GM19099 (cell line): Measurements from ENCODE around the gene PGGHG.

Experiments
- POLR2A ChIP-seq: IDR thresholded peaks from 3 replicates; pipeline ENCODE4 v1.6.1; 2011; ENCODE audit warnings: low read depth; ENCODE audit not compliant: insufficient read length; ENCODE audit errors: extremely low read depth

PGGHG gene

DNA sequence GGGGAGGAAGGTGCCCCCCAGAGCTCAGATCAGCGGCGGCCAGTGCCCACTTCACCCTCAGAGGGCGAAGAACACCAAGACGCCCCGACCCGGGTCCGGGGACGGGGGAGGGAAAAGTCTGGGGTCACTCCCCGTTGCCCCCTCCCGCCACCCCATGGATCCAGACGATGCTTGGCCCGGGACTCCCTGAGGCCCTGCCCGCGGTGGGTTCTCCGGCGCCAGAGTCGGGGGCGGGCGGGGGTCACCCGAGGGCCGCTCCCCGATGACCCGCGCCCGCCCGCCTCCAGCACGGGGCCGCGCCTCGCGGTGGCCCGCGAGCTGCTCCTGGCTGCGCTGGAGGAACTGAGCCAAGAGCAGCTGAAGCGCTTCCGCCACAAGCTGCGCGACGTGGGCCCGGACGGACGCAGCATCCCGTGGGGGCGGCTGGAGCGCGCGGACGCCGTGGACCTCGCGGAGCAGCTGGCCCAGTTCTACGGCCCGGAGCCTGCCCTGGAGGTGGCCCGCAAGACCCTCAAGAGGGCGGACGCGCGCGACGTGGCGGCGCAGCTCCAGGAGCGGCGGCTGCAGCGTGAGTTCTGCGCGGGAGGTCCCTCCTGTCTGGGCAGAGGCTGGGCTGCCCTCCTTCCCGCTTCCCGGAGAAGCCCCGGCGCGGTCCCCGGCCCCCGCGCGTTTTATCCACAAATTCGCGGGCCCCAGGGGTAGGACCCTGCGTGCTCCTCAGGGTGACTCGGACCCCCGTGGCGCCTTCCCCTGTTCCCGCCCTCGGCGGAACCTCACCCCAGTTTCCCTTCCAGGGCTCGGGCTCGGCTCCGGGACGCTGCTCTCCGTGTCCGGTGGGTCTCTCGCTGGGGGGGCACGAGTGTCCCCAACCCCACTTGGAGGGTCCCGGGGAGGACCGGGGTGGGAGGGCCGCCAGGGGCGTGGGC, 9.6 kb upstream of the PGGHG start:
- no peak for TF ChIP-seq POLR2A

DNA sequence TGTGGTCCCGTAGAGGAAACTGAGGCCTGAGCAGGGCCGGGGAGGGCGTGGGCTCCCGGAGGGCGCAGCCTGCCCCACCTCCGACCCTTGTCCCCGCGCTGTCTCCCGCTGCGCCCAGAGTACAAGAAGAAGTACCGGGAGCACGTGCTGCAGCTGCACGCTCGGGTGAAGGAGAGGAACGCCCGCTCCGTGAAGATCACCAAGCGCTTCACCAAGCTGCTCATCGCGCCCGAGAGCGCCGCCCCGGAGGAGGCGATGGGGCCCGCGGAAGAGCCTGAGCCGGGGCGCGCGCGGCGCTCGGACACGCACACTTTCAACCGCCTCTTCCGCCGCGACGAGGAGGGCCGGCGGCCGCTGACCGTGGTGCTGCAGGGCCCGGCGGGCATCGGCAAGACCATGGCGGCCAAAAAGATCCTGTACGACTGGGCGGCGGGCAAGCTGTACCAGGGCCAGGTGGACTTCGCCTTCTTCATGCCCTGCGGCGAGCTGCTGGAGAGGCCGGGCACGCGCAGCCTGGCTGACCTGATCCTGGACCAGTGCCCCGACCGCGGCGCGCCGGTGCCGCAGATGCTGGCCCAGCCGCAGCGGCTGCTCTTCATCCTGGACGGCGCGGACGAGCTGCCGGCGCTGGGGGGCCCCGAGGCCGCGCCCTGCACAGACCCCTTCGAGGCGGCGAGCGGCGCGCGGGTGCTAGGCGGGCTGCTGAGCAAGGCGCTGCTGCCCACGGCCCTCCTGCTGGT, 8.8 kb upstream of the PGGHG start:
- no peak for TF ChIP-seq POLR2A

DNA sequence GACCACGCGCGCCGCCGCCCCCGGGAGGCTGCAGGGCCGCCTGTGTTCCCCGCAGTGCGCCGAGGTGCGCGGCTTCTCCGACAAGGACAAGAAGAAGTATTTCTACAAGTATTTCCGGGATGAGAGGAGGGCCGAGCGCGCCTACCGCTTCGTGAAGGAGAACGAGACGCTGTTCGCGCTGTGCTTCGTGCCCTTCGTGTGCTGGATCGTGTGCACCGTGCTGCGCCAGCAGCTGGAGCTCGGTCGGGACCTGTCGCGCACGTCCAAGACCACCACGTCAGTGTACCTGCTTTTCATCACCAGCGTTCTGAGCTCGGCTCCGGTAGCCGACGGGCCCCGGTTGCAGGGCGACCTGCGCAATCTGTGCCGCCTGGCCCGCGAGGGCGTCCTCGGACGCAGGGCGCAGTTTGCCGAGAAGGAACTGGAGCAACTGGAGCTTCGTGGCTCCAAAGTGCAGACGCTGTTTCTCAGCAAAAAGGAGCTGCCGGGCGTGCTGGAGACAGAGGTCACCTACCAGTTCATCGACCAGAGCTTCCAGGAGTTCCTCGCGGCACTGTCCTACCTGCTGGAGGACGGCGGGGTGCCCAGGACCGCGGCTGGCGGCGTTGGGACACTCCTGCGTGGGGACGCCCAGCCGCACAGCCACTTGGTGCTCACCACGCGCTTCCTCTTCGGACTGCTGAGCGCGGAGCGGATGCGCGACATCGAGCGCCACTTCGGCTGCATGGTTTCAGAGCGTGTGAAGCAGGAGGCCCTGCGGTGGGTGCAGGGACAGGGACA, 8.0 kb upstream of the PGGHG start:
- TF ChIP-seq POLR2A, result no peak

DNA sequence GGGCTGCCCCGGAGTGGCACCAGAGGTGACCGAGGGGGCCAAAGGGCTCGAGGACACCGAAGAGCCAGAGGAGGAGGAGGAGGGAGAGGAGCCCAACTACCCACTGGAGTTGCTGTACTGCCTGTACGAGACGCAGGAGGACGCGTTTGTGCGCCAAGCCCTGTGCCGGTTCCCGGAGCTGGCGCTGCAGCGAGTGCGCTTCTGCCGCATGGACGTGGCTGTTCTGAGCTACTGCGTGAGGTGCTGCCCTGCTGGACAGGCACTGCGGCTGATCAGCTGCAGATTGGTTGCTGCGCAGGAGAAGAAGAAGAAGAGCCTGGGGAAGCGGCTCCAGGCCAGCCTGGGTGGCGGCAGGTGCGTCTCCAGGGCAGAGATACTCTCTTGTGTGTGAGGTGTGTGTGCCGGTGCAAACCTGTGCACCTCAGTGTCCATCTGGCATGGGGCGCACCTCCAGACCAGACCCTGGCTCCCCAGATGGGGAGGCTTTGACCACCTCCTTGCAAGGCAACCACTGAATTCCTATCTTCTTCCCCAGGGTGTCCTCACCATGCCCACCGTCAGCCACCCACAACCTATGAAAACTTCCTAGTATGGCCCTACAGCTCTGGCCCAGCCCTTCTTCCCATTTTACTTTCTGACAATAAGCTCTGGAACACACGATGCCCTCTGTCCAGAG, 7.3 kb upstream of the PGGHG start:
- no peak for TF ChIP-seq POLR2A

DNA sequence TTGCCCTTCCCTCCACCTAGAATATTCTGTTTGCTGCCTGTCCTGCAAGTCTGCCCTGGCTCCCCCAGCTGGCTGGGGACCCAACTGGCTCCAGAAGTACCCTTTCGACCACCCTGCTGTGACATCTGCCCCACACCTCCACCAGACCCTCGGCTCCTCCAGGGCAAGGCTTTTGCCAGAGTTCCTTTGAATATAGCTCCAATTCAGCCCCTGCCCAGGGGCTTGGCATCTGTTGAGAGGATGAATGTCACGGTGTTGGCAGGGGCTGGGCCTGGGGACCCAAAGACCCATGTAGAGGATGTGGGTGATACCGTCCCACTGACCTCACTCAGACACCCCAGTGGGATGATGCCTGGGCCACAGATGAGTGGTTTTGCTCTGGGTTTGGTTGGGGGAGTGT, 6.8 kb upstream of the PGGHG start:
- no peak for TF ChIP-seq POLR2A

DNA sequence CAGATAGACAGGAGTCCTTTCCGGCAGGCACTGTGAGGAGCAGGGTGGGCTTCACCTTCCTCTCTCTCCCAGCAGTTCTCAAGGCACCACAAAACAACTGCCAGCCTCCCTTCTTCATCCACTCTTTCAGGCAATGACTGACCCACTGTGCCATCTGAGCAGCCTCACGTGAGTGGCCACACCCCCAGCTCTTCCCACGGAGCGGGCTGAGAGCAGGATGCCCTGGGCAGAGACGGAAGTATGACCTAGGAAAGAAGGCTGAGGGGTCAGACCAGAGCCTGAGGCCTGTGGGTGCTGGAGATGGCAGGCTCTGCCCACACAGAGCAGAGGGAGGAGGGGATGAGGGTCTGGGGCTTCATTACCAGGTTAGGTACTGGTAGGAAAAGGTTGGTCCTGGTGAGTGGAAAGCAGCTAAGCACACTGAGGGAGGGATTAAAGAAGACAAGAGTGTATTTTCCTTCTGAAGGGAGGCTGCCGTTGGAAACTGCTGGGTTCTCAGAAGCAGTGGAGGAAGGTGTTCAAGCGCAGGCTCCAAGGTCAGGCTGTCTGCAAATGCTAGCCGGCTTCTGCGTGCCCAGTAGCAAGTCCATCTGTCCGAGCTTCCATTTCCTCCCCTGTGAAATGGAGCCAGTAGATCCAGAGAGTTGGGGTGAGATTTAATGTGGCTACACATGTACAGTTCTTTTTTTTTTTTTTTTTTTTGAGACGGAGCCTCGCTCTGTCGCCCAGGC, 6.1 kb upstream of the PGGHG start:
- TF ChIP-seq POLR2A, result no peak

DNA sequence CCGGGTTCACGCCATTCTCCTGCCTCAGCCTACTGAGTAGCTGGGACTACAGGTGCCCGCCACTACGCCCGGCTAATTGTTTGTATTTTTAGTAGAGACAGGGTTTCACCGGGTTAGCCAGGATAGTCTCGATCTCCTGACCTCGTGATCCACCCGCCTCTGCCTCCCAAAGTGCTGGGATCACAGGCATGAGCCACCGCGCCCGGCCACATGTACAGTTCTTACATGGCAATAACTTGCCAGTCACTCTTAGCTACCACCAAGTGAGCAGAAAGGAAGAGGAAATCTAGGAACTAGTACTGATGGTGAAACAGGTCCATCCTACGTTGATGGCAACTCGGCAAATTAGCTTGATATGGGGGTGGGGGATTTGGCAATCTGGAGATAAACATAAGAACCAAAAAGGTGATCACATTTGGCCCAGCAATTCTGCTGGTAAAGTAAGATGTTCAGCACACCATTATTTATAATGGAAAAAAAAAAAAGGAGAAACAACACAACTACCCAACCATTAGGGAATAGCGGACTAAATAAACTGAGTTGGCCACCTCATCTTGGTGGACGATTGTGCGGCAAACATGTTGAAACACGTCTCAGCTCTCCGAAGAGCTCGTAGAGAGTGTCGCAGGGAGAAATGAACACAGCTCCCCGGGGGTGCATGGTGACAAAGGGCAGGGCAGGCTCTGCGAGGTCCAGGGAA, 5.4 kb upstream of the PGGHG start:
- no peak for TF ChIP-seq POLR2A

DNA sequence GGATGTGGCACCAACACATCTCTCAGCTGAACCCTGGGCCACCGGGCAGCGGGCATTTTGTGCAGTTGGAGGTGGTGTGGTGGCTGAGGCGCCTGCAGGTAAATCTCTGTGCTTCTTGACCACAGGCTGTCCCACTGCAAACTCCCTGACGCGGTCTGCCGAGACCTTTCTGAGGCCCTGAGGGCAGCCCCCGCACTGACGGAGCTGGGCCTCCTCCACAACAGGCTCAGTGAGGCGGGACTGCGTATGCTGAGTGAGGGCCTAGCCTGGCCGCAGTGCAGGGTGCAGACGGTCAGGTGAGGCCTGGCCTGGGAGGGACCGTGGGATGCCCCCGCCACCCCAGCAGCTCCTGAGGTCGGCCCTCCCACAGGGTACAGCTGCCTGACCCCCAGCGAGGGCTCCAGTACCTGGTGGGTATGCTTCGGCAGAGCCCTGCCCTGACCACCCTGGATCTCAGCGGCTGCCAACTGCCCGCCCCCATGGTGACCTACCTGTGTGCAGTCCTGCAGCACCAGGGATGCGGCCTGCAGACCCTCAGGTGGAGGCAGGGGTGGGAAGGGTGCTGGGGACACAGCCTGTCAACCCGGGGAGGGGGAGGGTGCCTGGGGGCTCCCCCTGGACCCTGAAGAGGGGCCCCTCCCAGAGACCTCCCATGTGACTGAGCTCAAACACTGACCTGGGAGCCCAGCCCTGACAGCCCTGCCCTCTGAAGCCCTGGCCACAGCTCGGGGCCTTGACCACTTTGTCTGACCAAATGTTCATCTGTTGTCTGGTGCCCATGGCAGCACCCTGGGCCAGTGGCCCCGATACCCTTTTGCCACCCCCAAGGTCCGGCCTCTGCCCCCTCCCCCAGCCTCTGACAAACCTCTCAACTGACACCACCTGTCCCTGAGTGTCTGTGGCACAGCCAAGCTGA, 4.6 kb upstream of the PGGHG start:
- no peak for TF ChIP-seq POLR2A

DNA sequence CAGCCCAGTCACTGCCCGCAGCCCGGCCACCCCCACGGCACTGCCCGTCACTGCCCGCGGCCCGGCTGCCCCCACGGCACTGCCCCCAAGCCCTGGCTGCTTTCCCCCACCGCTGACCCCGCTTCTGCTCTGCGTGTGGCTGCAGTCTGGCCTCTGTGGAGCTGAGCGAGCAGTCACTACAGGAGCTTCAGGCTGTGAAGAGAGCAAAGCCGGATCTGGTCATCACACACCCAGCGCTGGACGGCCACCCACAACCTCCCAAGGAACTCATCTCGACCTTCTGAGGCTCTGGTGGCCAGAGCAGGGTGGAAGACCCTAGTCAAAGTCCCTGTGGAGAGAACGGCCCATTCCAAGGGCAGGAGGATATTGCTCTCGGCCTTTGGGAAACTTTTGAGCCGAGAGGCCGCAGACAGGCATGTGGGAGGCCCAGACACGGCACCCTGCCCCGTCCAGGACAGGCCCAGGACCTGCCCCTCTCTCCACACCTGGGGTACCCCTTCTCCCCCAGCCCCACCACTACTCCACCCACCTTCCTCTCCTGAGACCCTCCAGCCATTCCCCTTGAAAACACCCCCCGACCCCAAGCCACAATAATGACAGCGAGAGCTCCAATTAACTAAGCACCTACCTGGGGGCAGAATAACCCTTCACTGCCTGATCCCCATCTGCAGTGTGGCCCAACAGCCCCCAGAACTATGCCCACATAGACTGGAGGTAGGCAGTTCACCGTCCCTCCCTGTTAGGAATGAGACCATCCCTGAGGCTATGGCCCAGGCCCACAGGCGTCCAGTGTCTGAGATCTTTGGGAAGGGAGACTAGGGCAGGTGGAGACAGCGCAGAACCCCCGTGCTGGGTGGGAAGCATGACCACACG, 3.7 kb upstream of the PGGHG start:
- TF ChIP-seq POLR2A, result no peak

DNA sequence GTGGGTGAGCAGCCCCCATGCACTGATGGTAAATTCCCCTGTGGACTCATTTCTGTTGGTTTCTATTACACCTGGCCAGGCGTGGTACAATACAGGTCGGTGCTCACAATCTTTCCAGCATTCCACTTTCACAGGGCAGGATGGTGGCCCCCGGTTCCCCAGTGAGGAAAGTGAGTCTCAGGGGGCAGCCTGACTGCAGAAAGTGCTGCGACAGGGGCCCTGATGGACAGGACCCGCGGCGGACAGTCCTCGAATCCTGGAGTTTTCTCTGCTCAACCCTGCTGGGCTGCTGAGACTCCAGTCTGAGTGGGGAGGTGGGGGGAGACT, 3.1 kb upstream of the PGGHG start:
- TF ChIP-seq POLR2A, result no peak

DNA sequence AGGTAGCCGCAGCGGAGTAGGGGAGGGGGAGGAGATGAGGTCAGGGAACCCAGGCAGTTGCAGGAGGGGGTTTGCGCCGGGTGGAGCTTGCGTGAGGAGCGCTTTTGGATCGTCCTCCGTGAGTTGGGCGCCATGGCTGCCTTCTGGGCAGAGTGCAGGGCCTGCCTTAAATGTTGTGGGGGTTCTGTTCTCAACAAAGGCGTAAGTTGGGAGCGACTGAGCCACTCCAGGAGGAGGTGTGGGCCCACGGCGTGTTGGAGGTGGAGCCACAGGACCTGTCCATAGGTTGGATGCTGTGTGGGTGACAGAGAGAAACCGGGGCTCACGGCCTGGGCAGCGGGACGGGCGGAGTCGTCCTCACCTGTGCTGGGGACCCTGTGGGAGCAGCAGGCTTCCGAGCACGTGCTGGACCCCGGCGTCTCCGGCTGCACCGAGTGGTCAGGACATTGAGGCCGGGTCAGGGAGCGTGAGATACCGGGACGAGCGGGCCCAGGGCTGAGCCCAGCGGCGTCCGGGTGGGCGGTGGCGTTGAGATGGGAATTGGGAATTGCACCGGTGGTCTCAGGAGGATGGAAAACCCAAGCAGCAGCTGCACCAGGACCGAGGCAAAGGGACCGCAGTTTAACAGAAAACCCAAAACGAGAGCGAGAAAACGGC, 977 bp upstream of the PGGHG start:
- TF ChIP-seq POLR2A, result no peak

DNA sequence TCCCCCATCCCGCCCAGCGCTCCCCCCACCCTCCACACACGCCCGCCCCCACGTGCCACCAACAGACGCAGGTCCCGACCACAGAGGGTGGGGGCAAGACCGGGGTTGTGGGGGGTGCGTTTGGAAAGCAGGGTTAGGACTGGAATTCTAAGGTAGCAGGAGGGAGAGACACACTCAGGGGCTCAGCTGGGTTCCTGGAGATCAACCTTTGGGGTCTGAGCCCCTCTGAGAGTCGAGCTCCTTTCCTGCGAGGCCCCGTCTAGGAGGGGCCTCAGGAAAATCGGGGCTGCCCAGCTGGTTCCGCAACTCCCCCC, 429 bp downstream of the PGGHG start:
- TF ChIP-seq POLR2A, result no peak
